ENCODE data around the gene VSNL1.

DNA sequence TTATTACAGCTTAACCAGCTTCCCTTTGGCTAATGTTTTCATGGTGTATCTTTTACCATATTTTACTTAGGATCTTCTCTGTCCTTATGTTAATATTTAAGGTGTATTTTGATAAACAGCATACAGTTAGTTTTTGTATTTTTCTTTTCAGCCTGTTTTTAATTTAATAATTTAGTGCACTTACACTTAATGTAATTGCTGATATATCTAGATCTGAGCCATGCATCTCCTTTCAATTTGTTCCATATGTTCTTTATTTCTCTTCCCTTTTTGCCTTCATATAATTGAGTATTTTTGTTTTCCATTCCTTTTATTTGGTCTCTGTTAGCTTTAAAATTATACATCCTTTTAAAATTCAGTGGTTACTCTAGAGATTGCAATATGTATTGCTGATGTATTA lies 134.3 kb downstream of the VSNL1 start:
- TF ChIP-seq, protein P1, sequence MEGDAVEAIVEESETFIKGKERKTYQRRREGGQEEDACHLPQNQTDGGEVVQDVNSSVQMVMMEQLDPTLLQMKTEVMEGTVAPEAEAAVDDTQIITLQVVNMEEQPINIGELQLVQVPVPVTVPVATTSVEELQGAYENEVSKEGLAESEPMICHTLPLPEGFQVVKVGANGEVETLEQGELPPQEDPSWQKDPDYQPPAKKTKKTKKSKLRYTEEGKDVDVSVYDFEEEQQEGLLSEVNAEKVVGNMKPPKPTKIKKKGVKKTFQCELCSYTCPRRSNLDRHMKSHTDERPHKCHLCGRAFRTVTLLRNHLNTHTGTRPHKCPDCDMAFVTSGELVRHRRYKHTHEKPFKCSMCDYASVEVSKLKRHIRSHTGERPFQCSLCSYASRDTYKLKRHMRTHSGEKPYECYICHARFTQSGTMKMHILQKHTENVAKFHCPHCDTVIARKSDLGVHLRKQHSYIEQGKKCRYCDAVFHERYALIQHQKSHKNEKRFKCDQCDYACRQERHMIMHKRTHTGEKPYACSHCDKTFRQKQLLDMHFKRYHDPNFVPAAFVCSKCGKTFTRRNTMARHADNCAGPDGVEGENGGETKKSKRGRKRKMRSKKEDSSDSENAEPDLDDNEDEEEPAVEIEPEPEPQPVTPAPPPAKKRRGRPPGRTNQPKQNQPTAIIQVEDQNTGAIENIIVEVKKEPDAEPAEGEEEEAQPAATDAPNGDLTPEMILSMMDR (conservative IDR thresholded peaks at IDR 0.05; ENCODE audit: low read depth in 2 of 2) = no peak
- TF ChIP-seq POLR2AphosphoS5 (IDR thresholded peaks at IDR 0.05; ENCODE audit: low read depth) = no peak
- TF ChIP-seq, protein P2, sequence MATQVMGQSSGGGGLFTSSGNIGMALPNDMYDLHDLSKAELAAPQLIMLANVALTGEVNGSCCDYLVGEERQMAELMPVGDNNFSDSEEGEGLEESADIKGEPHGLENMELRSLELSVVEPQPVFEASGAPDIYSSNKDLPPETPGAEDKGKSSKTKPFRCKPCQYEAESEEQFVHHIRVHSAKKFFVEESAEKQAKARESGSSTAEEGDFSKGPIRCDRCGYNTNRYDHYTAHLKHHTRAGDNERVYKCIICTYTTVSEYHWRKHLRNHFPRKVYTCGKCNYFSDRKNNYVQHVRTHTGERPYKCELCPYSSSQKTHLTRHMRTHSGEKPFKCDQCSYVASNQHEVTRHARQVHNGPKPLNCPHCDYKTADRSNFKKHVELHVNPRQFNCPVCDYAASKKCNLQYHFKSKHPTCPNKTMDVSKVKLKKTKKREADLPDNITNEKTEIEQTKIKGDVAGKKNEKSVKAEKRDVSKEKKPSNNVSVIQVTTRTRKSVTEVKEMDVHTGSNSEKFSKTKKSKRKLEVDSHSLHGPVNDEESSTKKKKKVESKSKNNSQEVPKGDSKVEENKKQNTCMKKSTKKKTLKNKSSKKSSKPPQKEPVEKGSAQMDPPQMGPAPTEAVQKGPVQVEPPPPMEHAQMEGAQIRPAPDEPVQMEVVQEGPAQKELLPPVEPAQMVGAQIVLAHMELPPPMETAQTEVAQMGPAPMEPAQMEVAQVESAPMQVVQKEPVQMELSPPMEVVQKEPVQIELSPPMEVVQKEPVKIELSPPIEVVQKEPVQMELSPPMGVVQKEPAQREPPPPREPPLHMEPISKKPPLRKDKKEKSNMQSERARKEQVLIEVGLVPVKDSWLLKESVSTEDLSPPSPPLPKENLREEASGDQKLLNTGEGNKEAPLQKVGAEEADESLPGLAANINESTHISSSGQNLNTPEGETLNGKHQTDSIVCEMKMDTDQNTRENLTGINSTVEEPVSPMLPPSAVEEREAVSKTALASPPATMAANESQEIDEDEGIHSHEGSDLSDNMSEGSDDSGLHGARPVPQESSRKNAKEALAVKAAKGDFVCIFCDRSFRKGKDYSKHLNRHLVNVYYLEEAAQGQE (IDR thresholded peaks at IDR 0.05; ENCODE audit: unreplicated experiment) = no peak

All from GM23338 (cell line).